Stimulated activated naive B cell treated with anti-CD40 and anti-IgM and Interleukin-4, amounts not matched to agents 10 μg/mL and 1 μg/mL and 100 μg/mL, for 72 hours (primary cell): Measurements from ENCODE around the gene SOCS7.

Experiments
- ATAC-seq, 2 donors: fragments of 150-1000 bp; cut with Tn5 transposase; replicated peaks; 2 replicates each; pipeline ENCODE4 v1.10.0; 2021; ENCODE audit warnings: moderate library complexity in 1 of 2
- DNase-seq: peaks from one replicate; pipeline ENCODE4 v3.0.0; 2021
- H3K27ac Mint-ChIP-seq: one replicate; pipeline ENCODE4 v1.8.0; 2022; ENCODE audit warnings: mild to moderate bottlenecking, mixed read lengths
- H3K27me3 Mint-ChIP-seq, 2 donors: one replicate each; pipeline ENCODE4 v1.8.0; 2022; ENCODE audit warnings: mixed read lengths in 2 of 2
- H3K36me3 Mint-ChIP-seq, 2 donors: one replicate each; pipeline ENCODE4 v1.8.0; 2022; ENCODE audit warnings: mixed read lengths in 2 of 2, mild to moderate bottlenecking in 1 of 2
- H3K4me1 Mint-ChIP-seq, 2 donors: one replicate each; pipeline ENCODE4 v1.8.0; 2022; ENCODE audit warnings: mixed read lengths in 2 of 2, mild to moderate bottlenecking in 1 of 2
- H3K4me3 Mint-ChIP-seq, 2 donors: one replicate each; pipeline ENCODE4 v1.8.0; 2022; ENCODE audit warnings: mild to moderate bottlenecking in 2 of 2, mixed read lengths in 2 of 2, moderate library complexity in 1 of 2
- H3K9me3 Mint-ChIP-seq, 2 donors: one replicate each; pipeline ENCODE4 v1.8.0; 2022; ENCODE audit warnings: mixed read lengths in 2 of 2, mild to moderate bottlenecking in 1 of 2

SOCS7 gene

GRCh38 chr17:38329808-38330730 is 21.6 kb upstream of the SOCS7 start:
- H3K27me3 Mint-ChIP-seq, result peaks cover 29 to 30% of the 10 kb centered on the region in 2 donors
- peaks cover 0 to 4% of the 10 kb centered on the region in 2 donors for H3K36me3 Mint-ChIP-seq
- peaks cover 10 to 18% of the 10 kb centered on the region in 2 donors for H3K4me1 Mint-ChIP-seq
- no peaks in the 10 kb centered on the region for H3K9me3 Mint-ChIP-seq
- H3K4me3 Mint-ChIP-seq, result no peak overlapping the region
- ATAC-seq (no peak), DNase-seq (no peak)
- no peak overlapping the region for H3K27ac Mint-ChIP-seq

GRCh38 chr17:38330941-38331411 is 20.7 kb upstream of the SOCS7 start:
- ATAC-seq, result no peak
- Mint-ChIP-seq H3K36me3 (peaks cover 0 to 4% of the 10 kb centered on the region in 2 donors), H3K9me3 (no peaks in the 10 kb centered on the region), H3K27ac (no peak overlapping the region), H3K27me3 (peaks cover 29 to 30% of the 10 kb centered on the region in 2 donors), H3K4me1 (peaks cover 6 to 9% of the 10 kb centered on the region in 2 donors), H3K4me3 (no peak overlapping the region)
- no peak for DNase-seq

GRCh38 chr17:38332735-38333134 is 18.9 kb upstream of the SOCS7 start:
- Mint-ChIP-seq H3K36me3 (no peaks in the 10 kb centered on the region), H3K4me1 (no peaks in the 10 kb centered on the region), H3K4me3 (no peak overlapping the region), H3K27ac (no peak overlapping the region), H3K9me3 (no peaks in the 10 kb centered on the region), H3K27me3 (peaks cover 29 to 30% of the 10 kb centered on the region in 2 donors)
- ATAC-seq (no peak), DNase-seq (no peak)

GRCh38 chr17:38333635-38334295 is 17.9 kb upstream of the SOCS7 start:
- no peak for DNase-seq
- peak; percentile 57 to 68 for ATAC-seq
- no peaks in the 10 kb centered on the region for H3K4me1 Mint-ChIP-seq
- H3K27ac Mint-ChIP-seq, result no peak overlapping the region
- H3K36me3 Mint-ChIP-seq, result no peaks in the 10 kb centered on the region
- H3K4me3 Mint-ChIP-seq, result no peak overlapping the region
- H3K9me3 Mint-ChIP-seq, result no peaks in the 10 kb centered on the region
- H3K27me3 Mint-ChIP-seq, result peaks cover 22 to 25% of the 10 kb centered on the region in 2 donors

- Mint-ChIP-seq H3K27me3 (peaks cover 22 to 24% of the 10 kb centered on the region in 2 donors), H3K4me3 (no peak overlapping the region), H3K4me1 (no peaks in the 10 kb centered on the region), H3K36me3 (no peaks in the 10 kb centered on the region), H3K9me3 (no peaks in the 10 kb centered on the region), H3K27ac (no peak overlapping the region)
- DNase-seq (no peak), ATAC-seq (no peak)
These were observed 16.9 kb upstream of the SOCS7 start for GRCh38 chr17:38334480-38335364.

GRCh38 chr17:38336838-38337237 is 14.8 kb upstream of the SOCS7 start:
- no peak overlapping the region for H3K27ac Mint-ChIP-seq
- H3K27me3 Mint-ChIP-seq, result peaks cover 17 to 19% of the 10 kb centered on the region in 2 donors
- no peaks in the 10 kb centered on the region for H3K9me3 Mint-ChIP-seq
- H3K36me3 Mint-ChIP-seq, result no peaks in the 10 kb centered on the region
- H3K4me3 Mint-ChIP-seq, result no peak overlapping the region
- DNase-seq, result no peak
- no peaks in the 10 kb centered on the region for H3K4me1 Mint-ChIP-seq
- no peak for ATAC-seq

GRCh38 chr17:38338053-38338452 is 13.6 kb upstream of the SOCS7 start:
- Mint-ChIP-seq H3K4me3 (no peak overlapping the region), H3K36me3 (no peaks in the 10 kb centered on the region), H3K4me1 (no peaks in the 10 kb centered on the region), H3K27me3 (peaks cover 15 to 17% of the 10 kb centered on the region in 2 donors), H3K27ac (no peak overlapping the region), H3K9me3 (no peaks in the 10 kb centered on the region)
- ATAC-seq (no peak), DNase-seq (no peak)

GRCh38 chr17:38338535-38338934 is 13.1 kb upstream of the SOCS7 start:
- DNase-seq, result no peak
- Mint-ChIP-seq H3K4me1 (no peaks in the 10 kb centered on the region), H3K4me3 (no peak overlapping the region), H3K27me3 (peaks cover 12 to 13% of the 10 kb centered on the region in 2 donors), H3K36me3 (no peaks in the 10 kb centered on the region), H3K9me3 (no peaks in the 10 kb centered on the region), H3K27ac (no peak overlapping the region)
- ATAC-seq, result no peak

- ATAC-seq (no peak), DNase-seq (no peak)
- peaks cover 5 to 14% of the 10 kb centered on the region in 2 donors for H3K27me3 Mint-ChIP-seq
- no peak overlapping the region for H3K4me3 Mint-ChIP-seq
- no peak overlapping the region for H3K27ac Mint-ChIP-seq
- no peaks in the 10 kb centered on the region for H3K9me3 Mint-ChIP-seq
- no peaks in the 10 kb centered on the region for H3K4me1 Mint-ChIP-seq
- H3K36me3 Mint-ChIP-seq, result no peaks in the 10 kb centered on the region
These were observed 11.8 kb upstream of the SOCS7 start for GRCh38 chr17:38339891-38340290.

GRCh38 chr17:38341035-38341721 is 10.5 kb upstream of the SOCS7 start:
- no peaks in the 10 kb centered on the region for H3K4me1 Mint-ChIP-seq
- DNase-seq (no peak), ATAC-seq (no peak)
- H3K27me3 Mint-ChIP-seq, result peaks cover 5 to 20% of the 10 kb centered on the region in 2 donors
- no peaks in the 10 kb centered on the region for H3K36me3 Mint-ChIP-seq
- H3K27ac Mint-ChIP-seq, result no peak overlapping the region
- no peaks in the 10 kb centered on the region for H3K9me3 Mint-ChIP-seq
- no peak overlapping the region for H3K4me3 Mint-ChIP-seq

- Mint-ChIP-seq H3K4me1 (no peaks in the 10 kb centered on the region), H3K4me3 (no peak overlapping the region), H3K36me3 (no peaks in the 10 kb centered on the region), H3K27ac (no peak overlapping the region), H3K27me3 (peaks cover 5 to 20% of the 10 kb centered on the region in 2 donors), H3K9me3 (no peaks in the 10 kb centered on the region)
- no peak for ATAC-seq
- no peak for DNase-seq
These were observed 8.6 kb upstream of the SOCS7 start for GRCh38 chr17:38342886-38343607.

GRCh38 chr17:38343608-38344419 is 7.8 kb upstream of the SOCS7 start, which contains the start of gene GPR179:
Gene GPR179, minus strand, starts transcription at chr17:38343956. Its CDS starts 167 bp downstream, at chr17:38343789.
- no peaks in the 10 kb centered on the region for H3K9me3 Mint-ChIP-seq
- no peaks in the 10 kb centered on the region for H3K36me3 Mint-ChIP-seq
- H3K27ac Mint-ChIP-seq, result no peak within 1 kb of the TSS
- no peak within 1 kb of the TSS for H3K4me3 Mint-ChIP-seq
- DNase-seq, result no peak
- ATAC-seq, result no peak
- H3K4me1 Mint-ChIP-seq, result peaks cover 1% of the 10 kb centered on the region in 2 donors
- H3K27me3 Mint-ChIP-seq, result peaks cover 5 to 20% of the 10 kb centered on the region in 2 donors
